SIG-M5 (cell line): ENCODE results near the gene METTL6.
"Not testable (repeated sequence)": the region's sequence is repeated elsewhere in the genome, so short reads cannot be mapped to it uniquely, and the experiment has no call there.

ENCODE experiments used
- DNase-seq: peaks from one replicate; lab custom pipeline; 2025; lab: John Stamatoyannopoulos, UW

METTL6 gene

DNA sequence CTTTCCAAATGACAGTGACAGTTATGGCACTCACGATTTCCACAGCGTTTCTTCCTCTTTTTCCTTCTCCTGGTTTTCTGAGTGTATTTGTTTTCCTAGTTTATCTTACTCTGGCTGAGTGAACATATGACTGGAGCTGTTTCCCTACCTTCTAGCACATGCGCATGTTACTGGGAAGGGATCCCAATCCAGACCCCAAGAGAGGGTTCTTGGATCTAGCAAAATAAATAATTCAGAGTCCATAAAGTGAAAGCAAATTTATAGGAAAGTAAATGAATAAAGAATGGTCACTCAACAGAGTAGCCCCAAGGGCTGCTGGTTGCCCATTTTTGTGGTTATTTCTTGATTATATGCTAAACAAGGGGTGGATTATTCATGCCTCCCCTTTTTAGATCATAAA lies 23.8 kb downstream of the METTL6 start:
- DNase-seq, result no peak

DNA sequence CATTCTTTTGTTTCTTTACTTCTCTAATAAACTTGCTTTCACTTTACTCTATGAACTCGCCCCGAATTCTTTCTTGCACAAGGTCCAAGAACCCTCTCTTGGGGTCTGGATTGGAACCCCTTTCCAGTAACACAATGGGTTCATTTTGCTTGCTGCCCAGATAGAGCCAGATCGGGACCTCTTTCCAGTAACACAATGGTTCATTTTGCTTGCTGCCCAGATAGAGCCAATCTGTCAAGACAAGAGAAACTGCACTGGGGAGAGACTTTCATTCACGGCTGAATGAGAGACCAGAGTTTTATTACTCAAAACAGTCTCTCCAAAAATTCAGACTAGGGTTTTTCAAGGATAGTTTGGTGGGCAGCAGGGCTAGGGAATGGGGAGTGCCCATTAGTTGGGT lies 25.4 kb downstream of the METTL6 start:
- no peak for DNase-seq

DNA sequence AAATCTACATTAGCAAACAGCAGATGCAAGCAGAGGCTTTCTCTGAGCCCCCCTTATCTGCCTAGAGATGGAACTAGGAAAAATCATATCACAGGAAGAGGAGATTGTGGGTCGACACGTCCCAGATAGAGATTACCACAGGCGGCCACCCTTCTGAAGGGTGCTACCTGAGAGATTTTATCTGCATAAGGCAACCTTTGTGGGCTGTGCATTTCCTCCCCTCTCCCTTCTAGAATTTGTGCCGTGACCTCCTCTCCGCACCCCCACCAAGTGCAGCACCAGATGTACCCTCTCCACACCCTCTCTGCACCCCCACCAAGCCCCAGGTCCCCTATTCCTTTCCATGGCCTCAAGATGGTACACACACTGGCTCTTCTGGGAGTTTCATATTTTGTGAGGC lies 27.4 kb downstream of the METTL6 start:
- DNase-seq, result no peak

DNA sequence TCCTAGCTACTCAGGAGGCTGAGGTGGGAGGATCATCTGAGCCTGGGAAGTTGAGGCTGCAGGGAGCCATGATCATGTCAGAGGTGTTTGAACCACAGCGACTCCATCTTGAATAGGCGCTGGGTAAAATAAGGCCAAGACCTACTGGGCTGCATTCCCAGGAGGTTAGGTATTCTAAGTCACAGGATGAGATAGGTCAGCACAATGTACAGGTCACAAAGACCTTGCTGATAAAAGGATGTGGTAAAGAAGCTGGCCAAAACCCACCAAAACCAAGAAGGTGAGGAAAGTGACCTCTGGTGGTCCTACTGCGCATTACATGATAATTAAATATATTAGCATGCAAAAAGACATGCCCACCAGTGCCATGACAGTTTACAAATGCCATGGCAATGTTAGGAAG lies 28.6 kb downstream of the METTL6 start:
- DNase-seq, result not testable (repeated sequence)

DNA sequence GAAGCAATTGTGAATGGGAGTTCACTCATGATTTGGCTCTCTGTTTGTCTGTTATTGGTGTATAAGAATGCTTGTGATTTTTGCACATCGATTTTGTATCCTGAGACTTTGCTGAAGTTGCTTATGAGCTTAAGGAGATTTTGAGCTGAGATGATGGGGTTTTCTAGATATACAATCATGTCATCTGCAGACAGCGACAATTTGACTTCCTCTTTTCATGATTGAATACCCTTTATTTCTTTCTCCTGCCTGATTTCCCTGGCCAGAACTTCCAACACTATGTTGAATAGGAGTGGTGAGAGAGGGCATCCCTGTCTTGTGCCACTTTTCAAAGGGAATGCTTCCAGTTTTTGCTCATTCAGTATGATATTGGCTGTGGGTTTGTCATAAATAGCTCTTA lies 34.1 kb downstream of the METTL6 start:
- not testable (repeated sequence) for DNase-seq

DNA sequence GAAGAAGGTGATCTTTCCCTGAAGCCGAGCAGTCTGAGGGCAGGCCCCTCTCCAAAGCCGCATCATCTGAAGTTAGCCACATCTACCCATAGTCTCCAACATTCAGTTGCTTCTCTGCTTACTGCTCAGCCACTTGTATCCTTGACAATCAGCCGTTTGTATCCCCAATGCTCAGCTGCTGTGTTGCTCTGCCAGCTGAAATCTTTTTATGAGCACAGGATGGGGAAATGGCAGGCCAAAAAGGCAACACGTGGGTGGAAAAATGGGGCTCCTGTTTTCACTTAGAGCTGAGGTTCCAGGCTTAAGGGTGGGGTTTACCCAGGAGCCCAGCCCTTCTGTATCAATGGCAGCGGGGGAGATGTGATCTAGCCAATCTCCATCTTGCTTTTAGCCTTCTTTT lies 36.3 kb downstream of the METTL6 start:
- DNase-seq, result no peak

DNA sequence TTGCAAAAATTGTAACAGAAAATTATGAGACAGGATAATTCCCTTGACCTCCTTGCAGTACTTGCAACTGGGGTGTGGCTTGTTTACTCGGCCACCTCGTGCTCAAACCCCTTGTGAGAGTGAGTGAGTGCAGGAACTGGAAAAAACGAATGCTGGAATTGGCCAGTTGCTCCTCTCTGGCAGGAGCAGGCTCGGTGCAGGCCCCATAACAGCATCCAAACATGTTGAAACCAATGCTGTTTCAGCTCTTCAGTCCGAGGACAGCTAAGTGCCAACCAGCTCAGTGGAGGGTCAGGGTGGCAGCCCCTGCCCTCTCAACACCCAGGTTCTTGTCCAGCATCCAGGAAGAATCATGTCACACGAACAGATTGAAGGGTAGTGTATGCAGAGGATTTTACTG lies 36.9 kb downstream of the METTL6 start:
- no peak for DNase-seq

DNA sequence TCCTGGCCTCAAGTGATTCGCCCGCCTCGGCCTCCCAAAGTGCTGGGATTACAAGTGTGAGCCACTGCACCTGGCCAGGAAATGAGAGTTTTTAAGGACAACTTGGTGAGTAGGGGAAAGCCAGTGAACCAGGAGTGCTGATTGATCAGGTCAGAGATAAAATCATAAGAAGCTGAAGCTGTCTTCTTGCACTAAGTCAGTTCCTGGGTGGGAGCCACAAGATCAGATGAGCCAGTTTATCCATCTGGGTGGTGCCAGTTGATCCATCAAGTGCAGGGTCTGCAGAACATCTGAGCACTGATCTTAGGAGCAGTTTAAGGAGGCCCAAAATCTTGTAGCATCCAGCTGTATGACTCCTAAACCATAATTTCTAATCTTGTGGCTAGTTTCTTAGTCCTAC lies 39.0 kb downstream of the METTL6 start:
- DNase-seq, result not testable (repeated sequence)

DNA sequence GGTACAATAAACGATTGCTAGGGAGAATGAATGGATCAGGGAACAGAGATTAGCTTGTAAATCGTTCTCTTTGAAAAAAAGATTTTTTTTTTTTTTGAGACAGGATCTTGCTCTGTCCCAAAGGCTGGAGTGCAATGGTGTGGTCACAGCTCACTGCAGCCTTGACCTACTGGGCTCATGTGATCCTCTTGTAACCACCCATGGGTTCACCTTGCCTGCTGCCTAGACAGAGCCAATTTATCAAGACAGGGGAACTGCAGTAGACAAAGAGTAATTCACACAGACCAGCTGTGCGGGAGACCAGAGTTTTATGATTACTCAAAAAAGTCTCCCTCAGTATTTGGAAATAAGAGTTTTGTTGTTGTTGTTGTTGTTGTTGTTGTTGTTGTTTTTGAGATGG lies 39.6 kb downstream of the METTL6 start:
- no peak for DNase-seq

DNA sequence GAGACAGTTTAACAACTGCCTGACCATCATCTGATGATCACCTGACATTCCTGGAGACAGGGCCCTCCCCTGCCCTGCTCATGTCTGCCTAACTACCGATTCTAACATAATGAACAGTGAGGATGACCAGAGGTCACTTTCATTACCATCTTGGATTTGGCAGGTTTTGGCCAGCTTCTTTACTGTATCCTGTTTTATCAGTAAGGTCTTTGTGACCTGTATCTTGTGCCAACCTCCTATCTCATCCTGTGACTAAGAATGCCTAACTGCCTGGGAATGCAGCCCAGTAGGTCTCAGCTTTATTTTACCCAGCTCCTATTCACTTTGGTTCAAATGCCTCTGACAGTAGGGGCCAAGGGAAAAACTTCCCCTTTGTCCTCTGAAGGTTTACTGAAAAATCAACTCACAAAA lies 40.2 kb downstream of the METTL6 start:
- no peak for DNase-seq

DNA sequence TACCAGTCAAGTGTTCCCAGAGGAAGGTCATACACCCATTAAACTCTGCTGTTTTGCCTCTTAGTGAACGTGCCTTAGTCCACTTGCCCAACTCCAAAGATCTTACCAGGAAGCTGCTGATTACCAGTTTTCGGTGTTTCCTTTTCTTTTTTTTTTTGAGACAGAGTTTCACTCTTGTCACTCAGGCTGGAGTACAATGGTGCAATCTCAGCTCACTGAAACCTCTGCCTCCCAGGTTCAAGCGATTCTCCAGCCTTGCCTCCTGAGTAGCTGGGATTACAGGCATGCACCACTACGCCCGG lies 40.7 kb downstream of the METTL6 start:
- DNase-seq, result not testable (repeated sequence)

DNA sequence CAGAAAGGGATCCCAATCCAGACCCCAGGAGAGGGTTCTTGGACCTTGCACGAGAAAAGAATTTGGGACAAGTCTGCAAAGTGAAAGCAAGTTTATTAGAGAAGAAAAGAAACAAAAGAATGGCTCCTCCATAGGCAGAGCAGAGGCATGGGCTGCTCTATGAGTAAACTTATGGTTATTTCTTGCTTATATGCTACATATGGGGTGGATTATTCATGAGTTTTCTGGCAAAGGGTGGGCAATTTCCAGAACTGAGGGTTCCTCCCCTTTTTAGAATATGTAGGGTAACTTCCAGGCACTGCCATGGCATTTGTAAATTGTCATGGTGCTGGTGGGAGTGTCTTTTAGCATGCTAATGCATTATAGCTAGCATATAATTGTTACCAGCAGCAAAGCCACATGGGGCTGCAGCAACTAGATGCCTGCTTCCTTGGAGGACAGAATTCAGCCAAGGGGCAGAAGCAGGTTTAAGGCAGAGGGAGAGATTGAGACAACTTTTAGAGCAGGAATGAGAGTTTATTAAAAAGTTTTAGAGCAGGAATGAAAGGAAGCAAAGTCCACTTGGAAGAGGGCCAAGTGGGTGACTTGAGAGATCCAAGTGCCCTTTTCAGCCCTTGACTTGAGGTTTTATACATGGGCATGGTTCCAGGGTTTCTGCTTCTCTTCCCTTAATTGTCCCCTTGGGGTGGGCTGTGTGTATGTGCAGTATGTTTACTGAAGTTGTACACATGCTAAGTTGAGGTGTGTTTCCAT lies 41.3 kb downstream of the METTL6 start:
- DNase-seq, result no peak

DNA sequence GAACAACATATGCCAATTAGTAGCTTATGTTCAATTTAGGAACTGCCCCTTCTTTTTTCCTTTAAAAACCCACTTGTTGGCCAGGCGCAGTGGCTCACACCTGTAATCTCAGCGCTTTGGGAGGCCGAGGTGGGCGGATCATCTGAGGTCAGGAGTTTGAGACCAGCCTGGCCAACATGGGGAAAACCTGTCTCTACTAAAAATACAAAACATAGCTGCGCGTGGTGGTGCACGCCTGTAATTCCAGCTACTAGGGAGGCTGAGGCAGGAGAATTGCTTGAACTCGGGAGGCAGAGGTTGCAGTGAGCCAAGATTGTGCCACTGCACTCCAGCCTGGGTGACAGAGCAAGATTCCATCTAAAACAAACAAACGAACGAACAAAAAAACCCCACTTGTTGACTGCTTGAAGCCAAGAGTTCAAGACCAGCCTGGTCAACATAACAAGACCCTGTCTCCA lies 42.1 kb downstream of the METTL6 start:
- not testable (repeated sequence) for DNase-seq

DNA sequence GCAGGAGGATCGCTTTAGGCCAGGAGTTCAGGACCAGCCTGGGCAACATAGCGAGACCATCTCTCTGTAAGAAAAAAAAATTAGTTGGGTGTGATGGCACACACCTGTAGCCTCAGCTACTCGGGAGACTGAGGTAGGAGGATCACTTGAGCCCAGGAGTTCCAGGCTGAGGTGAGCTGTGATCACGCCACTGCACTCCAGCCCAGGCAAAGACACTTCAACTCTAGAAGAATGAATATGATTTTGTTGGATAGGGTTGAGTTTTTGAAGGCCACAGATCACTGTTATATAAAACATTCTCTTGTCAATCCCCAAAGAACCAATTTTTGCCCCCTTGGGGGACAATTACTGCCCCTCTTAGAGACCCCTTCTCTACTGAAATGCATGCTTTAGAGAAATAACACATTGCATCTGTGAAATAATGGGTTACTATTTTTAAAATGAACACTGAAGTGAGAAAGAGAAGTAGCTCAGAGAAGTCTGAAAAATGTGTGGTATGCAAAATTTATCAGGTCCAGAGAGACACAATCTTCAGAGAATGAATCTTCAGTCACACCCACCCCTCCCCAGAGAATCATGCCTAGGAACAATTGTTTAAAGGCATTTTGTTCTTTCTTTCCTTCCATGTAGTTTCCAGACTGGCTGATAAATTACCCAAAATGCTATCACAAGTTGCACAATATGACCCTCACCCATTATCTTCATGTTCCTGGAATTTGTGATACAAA lies 42.7 kb downstream of the METTL6 start:
- DNase-seq, result no peak

DNA sequence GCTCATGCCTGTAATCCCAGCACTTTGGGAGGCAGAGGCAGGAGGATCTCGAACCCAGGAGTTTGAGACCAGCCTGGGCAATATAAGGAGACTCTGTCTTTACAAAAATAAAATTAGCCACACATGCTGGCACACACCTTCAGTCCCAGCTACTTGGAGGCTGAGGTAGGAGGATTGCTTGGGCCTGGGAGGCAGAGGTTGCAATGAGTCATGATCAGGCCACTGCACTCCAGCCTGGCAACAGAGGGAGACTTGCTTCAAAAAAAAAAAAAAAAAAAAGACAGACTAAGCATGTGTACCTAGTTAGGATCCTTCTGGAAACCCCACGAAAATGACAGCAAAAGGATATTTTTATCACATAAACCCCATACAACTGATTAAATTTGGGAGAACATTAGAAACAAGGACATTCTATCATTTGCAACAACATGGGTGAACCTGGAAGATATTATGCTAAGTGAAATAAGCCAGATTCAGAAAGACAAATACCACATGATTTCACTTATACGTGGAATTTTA lies 44.9 kb downstream of the METTL6 start:
- DNase-seq, result no peak

DNA sequence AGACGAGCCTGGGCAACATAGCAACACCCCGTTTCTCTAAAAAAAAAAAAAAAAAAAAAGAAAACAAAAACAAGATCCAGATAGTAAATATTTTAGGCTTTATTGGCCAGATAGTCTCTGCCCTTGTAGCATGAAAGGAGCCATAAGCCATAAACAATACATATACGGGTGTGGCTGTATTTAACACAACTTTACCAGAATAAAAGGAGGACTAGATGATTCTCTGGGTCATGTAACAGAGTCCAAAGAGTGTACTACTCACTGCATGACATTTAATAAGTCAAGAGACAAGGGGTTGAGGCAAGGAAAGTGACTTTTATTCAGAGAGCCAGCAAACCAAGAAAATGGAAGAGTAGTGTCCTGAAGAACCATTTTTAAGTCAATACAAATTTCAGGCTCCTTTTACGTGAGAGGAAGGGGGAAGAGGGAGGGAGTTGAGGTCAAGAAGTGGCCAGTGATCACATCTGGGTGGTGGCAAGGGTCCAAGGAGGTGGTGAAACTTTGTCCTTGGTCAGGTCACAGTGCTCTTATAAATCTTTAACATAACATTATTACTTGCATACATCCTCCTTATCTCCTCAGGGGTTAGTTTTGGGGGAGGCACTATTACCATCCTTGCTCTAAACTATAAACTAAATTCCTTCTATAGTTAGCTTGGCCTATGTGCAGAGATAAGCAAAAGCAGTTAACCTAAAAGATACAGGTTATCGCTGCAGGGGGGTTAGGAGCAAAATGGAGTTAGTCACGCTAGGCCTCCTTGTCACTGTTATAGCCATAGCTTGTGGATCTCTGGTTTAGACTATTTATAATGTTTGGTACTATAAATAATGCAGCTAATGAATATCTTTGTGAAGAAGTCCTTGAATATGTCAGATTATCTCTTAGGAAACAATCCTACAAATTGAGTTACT lies 46.1 kb downstream of the METTL6 start:
- DNase-seq, result no peak

DNA sequence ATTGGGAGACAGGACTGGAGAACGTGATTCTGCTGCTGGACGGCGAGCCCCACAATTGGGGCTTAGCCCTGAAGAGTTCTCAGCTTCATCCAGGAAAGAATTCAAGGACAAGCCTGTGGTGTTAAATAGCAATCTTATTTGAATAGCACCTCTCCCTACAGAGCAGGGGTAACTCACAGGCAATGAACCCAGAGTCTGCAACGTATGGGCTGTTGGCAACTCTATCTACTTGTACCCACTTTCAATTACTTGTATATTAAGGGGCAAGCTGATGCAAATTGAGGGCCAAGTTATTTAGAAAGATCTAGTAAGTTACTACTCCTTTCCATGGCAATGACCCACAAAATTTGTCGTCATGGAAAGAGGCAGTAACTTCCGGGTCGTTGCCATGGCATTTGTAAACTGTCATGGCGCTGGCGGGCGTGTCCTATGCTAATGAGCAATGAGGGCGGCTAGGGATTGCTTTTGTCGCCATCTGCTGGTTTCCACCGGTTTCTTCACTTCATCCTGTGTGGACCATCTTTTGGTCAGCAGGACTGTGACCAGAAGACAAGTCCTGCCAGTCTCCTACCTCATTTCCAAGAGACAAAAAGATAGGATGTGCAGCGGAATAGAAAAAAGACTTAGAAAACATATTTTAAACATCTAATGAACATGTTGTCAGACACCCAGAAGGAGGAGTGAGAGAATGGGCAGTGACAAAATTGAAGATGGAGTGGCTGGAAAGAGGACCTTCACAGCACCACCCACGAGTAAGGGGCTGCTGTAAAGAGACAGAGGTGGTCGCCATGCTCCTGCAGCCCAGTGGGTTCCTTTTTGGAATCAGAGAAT lies 49.2 kb downstream of the METTL6 start:
- DNase-seq, result peak; percentile 69

DNA sequence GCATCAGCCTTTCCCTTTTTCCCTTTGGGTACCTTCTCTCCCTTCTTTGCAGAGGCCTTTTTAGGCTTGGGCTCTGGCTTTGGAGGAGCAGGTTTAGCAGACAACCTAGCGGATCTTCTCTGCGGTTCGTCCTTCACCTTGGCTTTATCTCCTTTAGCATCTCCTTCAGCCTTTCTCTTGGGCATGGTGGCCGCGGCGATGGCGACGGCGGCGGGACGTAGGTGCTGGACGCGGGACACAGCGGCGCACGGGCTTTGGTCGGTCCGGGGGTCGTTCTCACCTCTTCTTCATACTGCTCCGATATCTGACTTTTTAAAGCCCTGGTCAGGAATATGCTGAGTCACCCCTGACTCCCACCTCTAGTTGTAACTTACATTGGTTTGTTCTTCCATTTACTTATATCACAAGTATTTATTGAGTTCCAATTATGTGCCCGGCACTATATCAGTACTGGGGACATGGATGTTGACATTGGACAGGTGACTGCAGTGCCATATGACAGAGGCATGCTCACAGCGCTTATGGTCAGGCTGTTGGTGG lies 51.8 kb downstream of the METTL6 start:
- no peak for DNase-seq

DNA sequence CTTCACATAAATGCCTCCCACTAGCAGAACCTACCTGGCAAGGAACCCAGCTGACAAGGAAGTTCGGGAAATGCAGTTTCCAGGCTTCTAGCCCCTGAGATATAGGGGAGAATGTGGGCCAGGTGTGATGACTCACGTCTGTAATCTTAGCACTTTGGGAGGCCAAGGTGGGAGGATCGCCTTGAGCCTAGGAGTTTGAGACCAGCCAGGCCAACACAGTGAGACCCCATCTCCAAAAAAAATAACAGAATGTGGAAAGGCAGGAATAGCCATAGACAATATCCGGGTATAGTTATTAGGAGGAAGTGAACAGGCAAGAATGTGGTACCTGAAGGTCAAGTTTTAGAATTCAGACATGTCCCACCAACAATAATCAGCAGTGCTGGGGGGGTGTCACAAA lies 54.4 kb downstream of the METTL6 start:
- no peak for DNase-seq

DNA sequence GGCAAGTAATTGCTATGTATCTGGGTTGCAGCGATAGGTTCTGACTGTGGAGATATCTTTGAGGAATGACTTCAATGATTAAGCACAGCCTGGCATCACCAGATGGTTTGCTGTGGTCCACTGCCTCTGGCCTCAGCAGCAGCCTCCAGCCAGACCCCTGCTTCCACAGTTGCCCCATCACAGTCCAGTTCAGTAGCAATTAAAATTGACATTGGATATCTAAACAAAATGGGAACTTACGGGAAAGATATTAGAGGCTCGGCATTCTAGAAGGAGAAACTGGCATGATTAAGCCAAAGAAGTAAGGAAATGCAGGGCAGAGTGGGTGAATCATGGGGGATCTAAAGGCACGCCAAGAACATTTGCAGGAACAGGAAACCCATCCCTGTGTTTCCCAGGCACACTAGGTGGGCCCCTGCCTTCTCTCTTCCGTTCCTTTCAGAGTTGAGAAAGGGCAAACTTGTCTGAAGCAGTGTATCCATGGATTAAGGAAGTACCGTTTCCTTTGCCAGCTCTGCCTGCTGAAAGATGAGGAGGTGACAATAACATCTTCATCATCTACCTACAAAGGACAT lies 58.7 kb downstream of the METTL6 start:
- DNase-seq, result no peak

DNA sequence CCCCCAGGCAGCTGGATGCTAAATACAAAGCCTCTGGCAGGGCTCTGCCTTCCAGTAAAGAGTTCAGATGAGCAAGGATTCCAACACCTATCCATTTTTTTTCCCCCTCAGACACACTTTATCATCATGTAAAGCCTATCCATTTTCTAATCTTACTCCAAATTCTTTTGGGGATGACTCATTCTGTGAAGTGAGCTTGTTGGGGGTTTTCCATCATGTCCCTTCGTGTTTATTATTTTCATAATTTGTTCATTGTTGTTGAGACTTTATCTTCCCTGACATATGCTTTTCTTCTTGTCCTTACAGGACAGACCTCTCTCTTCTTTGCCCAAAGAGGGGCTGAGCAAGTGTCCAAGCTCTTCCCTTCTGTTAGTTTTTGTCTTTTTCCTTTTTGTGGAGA lies 60.3 kb downstream of the METTL6 start:
- DNase-seq, result no peak
